Measurements from ENCODE around the gene DGKQ.

DNA sequence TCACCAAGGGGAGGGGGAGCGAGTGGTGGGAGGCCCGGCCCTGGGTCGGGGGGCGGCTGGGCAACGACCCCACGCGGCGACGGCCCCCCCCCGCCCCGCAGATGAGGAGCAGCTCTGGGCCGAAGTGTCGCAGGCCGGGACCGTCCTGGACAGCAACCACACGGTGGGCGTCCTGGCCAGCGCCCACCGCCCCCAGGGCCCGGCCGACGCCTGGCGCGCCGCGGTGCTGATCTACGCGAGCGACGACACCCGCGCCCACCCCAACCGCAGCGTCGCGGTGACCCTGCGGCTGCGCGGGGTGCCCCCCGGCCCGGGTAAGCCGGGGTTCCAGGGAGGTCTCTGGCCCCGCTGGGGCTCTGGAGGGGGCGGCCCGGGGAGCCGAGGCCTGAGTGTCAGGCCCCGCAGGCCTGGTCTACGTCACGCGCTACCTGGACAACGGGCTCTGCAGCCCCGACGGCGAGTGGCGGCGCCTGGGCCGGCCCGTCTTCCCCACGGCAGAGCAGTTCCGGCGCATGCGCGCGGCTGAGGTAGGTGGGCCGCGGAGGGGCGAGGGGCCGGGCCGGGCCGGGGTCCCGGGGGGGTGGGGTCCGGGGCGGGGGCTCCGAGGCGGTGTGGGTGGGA lies 29.4 kb upstream of the DGKQ start:
- TF ChIP-seq, protein P1, sequence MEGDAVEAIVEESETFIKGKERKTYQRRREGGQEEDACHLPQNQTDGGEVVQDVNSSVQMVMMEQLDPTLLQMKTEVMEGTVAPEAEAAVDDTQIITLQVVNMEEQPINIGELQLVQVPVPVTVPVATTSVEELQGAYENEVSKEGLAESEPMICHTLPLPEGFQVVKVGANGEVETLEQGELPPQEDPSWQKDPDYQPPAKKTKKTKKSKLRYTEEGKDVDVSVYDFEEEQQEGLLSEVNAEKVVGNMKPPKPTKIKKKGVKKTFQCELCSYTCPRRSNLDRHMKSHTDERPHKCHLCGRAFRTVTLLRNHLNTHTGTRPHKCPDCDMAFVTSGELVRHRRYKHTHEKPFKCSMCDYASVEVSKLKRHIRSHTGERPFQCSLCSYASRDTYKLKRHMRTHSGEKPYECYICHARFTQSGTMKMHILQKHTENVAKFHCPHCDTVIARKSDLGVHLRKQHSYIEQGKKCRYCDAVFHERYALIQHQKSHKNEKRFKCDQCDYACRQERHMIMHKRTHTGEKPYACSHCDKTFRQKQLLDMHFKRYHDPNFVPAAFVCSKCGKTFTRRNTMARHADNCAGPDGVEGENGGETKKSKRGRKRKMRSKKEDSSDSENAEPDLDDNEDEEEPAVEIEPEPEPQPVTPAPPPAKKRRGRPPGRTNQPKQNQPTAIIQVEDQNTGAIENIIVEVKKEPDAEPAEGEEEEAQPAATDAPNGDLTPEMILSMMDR (IDR thresholded peaks at IDR 0.05 in 2 of 3, conservative IDR thresholded peaks at IDR 0.05 in 1 of 3; ENCODE audit: insufficient read depth in 2 of 3, low read depth in 1 of 3, low read length in 3 of 3), result no peak
- TF ChIP-seq, protein P2, sequence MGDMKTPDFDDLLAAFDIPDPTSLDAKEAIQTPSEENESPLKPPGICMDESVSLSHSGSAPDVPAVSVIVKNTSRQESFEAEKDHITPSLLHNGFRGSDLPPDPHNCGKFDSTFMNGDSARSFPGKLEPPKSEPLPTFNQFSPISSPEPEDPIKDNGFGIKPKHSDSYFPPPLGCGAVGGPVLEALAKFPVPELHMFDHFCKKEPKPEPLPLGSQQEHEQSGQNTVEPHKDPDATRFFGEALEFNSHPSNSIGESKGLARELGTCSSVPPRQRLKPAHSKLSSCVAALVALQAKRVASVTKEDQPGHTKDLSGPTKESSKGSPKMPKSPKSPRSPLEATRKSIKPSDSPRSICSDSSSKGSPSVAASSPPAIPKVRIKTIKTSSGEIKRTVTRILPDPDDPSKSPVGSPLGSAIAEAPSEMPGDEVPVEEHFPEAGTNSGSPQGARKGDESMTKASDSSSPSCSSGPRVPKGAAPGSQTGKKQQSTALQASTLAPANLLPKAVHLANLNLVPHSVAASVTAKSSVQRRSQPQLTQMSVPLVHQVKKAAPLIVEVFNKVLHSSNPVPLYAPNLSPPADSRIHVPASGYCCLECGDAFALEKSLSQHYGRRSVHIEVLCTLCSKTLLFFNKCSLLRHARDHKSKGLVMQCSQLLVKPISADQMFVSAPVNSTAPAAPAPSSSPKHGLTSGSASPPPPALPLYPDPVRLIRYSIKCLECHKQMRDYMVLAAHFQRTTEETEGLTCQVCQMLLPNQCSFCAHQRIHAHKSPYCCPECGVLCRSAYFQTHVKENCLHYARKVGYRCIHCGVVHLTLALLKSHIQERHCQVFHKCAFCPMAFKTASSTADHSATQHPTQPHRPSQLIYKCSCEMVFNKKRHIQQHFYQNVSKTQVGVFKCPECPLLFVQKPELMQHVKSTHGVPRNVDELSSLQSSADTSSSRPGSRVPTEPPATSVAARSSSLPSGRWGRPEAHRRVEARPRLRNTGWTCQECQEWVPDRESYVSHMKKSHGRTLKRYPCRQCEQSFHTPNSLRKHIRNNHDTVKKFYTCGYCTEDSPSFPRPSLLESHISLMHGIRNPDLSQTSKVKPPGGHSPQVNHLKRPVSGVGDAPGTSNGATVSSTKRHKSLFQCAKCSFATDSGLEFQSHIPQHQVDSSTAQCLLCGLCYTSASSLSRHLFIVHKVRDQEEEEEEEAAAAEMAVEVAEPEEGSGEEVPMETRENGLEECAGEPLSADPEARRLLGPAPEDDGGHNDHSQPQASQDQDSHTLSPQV (IDR thresholded peaks at IDR 0.05), result no peak
- TF ChIP-seq KDM4B (IDR thresholded peaks at IDR 0.05; ENCODE audit: borderline replicate concordance in 2 of 2, low read depth in 1 of 2), result no peak
- no peak for TF ChIP-seq GATAD2A (IDR thresholded peaks at IDR 0.05)
- TF ChIP-seq FOXM1 (IDR thresholded peaks at IDR 0.05; ENCODE audit: low read depth), result no peak
- TF ChIP-seq FOXM1 (CRISPR knock-in tag; IDR thresholded peaks at IDR 0.05; ENCODE audit: low read depth), result no peak
- TF ChIP-seq NFXL1 (CRISPR knock-in tag; IDR thresholded peaks at IDR 0.05), result no peak
- TF ChIP-seq GTF2F1 (IDR thresholded peaks at IDR 0.05; ENCODE audit: low read depth, low read length), result no peak
- TF ChIP-seq POLR2A (conservative IDR thresholded peaks at IDR 0.05), result no peak
- TF ChIP-seq, protein P3, sequence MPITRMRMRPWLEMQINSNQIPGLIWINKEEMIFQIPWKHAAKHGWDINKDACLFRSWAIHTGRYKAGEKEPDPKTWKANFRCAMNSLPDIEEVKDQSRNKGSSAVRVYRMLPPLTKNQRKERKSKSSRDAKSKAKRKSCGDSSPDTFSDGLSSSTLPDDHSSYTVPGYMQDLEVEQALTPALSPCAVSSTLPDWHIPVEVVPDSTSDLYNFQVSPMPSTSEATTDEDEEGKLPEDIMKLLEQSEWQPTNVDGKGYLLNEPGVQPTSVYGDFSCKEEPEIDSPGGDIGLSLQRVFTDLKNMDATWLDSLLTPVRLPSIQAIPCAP (CRISPR knock-in tag; IDR thresholded peaks at IDR 0.05; ENCODE audit: borderline replicate concordance), result no peak
